Fibroblast of skin of left biceps (primary cell): Measurements from ENCODE around the gene MYBL2.
"Not testable (repeated sequence)": the region's sequence is repeated elsewhere in the genome, so short reads cannot be mapped to it uniquely, and the experiment has no call there.

Experiments used
- DNase-seq, 2 experiments: peaks; one replicate each; pipeline ENCODE4 v3.0.0-alpha.2; 2013; ENCODE audit warnings: low read depth in 2 of 2

The MYBL2 gene

DNA sequence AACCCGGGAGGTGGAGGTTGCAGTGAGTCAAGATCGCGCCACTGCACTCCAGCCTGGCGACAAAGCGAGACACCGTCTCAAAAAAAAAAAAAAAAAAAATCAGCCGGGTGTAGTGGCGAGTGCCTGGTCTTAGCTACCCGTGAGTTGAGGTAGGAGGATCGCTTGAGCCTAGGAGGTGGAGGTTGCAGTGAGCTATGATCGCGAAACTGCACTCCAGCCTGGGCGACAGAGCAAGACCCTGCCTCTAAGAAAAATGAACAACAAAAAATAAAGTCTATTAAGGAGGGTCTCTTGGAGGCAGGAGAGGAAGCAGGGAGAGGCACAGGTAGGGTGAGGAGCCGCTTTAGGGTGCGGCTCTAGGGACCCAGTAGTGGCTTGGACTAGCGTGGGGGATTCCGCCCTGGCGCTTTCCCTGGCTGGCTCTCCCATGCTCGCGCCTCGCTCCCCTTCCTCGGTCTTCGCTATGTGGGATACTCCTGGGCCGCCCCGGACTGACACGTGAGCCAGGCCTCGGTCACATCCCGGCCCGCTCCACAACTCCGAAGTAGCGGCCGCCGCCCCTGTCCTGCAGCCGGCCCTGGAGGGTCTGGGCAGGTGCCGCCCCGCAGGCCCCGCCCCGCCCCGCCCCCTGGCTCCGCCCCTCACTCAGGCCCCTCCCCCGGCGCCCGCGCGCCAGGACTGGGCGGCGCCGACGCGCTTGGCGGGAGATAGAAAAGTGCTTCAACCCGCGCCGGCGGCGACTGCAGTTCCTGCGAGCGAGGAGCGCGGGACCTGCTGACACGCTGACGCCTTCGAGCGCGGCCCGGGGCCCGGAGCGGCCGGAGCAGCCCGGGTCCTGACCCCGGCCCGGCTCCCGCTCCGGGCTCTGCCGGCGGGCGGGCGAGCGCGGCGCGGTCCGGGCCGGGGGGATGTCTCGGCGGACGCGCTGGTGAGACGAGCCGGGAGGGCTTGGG is at the start of gene MYBL2:
TSS of gene MYBL2 (plus strand) at position 739 of the 953 bp plus-strand sequence. CDS start at position 909, 170 bp downstream.
- DNase-seq: no peak

DNA sequence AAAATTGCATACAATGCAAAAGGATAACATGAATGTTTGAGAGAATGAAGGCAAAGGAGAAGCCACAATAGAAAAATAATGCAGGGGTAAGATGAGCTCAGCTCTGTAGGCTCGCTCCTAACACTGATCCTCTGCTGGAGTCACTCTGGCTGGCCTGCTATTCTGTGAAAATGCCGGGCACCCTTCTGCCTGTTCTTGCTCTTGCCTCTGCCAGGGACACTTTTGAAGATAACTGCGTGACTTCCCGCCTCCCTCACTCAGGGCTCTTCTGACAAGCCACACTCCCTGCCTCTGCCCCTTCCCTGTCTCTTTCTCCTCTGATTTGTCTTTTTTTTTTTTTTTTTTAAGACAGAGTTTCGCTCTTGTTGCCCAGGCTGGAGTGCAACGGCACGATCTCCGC is 35.3 kb upstream of the MYBL2 start:
- DNase-seq: no peak

GRCh38 chr20:43636429-43636828 is 30.5 kb upstream of the MYBL2 start:
- DNase-seq: no peak

DNA sequence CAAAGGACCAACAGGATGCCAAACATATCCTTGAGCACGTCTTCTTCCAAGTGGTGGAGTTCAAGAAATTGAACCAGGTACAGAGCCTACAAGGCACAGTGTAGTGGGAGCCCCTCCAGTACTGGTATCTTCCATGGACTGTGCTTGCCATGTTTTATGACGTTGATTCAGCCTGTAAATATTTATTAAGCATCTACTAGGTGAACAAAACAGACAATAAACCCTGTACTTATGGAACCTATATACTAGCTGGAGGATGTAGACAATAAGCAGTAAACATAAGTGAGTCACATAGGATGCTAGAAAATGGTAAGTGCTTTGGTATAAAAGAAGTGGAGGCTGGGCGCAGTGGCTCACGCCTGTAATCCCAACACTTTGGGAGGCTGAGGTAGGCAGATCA is 24.4 kb upstream of the MYBL2 start:
- DNase-seq: no peak

DNA sequence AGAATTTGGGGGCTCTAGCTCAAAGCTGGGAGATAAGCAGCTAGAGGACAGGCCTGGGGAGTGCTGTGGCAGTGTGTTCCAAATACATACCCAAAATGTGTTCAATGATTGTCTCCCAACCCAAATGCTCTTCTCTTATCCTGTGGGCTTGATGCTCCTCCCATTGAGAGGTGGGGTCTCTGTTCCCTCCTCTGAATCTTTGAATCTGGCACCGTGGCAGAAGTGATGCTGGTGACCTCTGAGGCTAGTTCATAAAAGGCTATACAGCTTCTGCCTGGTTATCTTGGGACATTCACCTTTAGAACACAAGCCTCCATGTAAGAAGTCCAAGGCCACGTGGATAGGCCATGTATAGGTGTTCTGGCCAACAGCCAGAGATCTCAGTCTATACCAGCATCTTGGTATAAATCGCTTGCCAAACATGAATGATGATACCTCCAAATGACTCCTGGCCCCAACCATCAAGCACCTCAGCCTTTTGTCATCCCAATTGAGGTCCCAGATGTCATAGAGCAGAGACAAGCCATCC is 15.9 kb upstream of the MYBL2 start:
- no peak for DNase-seq

DNA sequence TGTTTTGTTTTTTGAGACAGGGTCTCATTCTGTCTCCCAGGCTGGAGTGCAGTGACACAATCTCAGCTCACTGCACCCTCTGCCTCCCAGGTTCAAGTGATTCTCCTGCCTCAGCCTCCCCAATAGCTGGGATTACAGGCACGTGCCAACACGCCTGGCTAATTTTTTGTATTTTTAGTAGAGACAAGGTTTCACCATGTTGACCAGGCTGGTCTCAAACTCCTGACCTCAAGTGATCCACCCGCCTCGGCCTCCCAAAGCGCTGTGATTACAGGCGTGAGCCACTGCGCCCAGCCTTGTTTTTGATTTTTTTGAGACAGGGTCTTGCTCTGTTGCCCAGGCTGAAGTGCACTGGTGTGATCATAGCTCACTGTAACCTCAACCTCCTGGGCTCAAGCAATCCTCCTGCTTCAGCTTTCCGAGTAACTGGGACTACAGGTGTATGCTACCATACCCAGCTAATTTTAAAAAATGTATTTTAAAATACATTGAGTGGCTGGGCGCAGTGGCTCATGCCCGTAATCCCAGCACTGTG is 15.2 kb upstream of the MYBL2 start:
- not testable (repeated sequence) for DNase-seq

DNA sequence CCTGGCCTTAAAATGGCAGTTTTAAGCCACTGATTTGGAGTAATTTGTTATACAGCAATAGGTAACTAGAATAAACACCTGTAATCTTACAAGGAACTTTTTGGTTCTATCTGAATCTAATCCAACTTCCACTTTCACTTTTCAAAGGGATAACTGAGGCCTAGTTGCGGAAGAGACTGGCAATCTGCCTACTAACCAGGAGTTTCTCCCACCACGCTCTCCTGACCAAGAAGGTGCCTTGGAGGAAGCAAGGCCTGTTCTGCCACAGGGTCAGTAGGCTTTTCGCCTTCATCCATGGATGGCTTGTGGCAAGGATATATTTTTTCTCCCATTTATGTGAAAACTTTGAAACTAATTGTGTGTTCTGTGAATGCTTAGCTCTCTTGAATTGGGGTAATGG is 12.9 kb upstream of the MYBL2 start:
- DNase-seq: no peak

DNA sequence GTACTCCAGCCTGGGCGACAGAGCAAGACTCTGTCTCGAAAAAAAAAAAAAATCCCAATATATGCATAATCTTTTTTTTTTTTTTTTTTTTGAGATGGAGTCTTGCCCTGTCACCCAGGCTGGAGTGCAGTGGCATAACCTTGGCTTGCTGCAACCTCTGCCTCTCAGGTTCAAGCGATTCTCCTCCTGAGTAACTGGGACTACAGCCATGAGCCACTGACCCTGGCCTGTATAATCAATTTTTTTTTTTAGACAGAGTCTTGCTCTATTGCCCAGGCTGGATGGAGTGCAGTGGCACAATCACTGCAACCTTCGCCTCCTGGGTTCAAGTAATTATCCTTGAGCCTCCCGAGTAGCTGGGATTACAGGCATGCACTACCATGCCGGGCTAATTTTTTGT is 11.7 kb upstream of the MYBL2 start:
- not testable (repeated sequence) for DNase-seq

DNA sequence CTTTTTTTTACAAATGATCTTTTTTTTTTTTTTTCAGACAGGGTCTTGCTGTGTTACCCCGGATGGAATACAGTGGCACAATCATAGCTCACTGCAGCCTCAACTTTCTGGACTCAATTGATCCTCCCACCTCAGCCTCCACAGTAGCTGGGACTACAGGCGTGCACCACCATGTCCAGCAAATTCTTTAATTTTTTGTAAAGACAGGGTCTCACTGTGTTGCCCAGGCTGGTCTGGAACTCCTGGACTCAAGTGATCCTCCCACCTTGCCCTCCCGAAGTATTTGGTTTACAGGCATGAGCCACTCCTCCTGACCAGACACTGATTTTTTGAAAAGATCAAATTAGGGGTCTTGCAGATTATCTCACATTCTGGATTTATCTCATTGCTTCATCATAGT is 11.0 kb upstream of the MYBL2 start:
- DNase-seq: no peak

GRCh38 chr20:43658069-43658722 is 8.7 kb upstream of the MYBL2 start:
- no peak for DNase-seq

- no peak for DNase-seq
These were observed 8.0 kb upstream of the MYBL2 start for GRCh38 chr20:43658723-43659419.

DNA sequence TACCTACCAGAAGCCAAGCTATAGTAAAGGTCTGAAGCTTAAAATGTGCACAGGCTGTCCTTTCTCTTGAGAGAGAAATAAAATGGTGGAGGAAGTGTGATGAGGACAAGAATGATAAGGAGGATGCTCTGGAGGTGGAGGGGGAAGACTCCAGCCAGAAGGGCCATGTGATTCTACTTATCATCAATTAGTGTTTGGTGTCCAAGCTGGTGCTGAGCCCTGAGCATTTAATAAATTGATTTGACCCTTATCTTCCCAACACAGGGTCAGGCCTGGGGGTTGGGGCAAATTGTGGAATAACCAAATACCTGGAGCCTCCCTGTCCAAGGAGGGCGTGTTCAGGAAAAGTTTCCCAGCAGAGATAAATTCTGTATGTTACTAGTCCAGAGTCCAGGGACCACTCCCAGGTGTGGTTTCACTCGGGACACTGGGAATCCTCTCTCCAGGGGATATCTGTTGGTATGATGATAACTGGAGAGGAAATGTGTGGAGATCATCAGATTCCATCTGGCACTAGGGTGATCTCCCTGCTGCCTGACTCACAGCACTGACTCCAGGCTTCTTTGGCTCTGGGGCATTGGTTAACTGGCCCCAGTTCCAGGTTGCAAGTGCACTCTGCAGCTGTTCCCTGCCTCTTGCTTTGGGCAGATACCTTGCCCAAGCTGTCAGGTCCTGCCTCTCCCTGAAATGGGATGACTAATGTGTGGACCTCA is 3.8 kb upstream of the MYBL2 start:
- no peak for DNase-seq

DNA sequence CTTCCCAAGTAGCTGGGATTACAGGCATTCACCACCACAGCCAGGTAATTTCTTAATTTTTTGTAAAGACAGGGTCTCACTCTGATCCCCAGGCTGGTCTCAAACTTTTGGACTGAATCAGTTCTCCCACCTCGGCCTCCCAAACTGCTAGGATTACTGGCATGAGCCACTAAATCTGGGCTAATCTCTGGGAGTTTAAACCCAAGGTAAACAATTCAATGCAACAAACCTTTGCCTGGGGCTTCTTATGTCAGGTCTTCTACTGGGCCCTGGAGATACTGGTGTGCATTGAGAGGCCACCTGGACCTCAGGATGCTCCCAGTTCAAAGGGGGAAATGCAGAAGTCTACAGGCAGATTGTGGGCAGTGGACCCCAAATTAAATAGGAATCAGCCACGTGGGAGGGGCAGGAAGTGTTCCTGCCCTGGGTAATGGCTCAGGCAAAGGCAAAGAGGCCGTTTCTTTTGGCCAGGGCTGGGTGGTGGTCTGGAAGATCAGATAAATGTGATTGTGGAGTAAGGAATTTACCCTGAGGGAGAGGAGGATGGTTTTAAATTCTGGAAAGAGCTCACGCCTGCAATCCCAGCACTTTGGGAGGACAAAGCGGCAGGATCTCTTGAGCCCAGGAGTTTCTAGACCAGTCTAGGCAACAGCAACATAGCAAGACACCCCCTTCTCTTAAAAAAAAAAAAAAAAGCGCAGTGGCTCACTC is 1.3 kb upstream of the MYBL2 start:
- DNase-seq: no peak

- DNase-seq: no peak
These were observed 623 bp downstream of the MYBL2 start for GRCh38 chr20:43667341-43668132.

- no peak for DNase-seq
These were observed 2.4 kb downstream of the MYBL2 start for GRCh38 chr20:43669332-43669731.

DNA sequence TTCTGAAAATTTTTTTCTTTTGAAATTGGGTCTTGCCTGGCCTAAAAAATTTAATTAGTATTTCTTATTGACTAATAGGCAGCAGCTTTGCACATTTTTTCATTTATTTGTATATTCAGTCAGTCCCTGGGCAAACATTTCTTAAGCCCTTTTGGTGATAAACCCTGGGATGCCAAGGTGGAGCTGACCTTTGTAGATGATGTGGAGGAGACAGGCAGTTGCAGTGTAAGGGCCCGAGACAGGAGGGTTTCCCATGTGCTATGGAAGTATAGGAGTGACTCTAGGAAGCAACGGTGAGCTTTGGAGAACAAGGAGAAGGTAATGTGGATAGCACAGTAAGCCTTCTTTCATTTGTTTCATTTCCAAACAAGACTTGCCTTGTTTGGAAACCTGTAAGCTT is 3.5 kb downstream of the MYBL2 start:
- DNase-seq: no peak

DNA sequence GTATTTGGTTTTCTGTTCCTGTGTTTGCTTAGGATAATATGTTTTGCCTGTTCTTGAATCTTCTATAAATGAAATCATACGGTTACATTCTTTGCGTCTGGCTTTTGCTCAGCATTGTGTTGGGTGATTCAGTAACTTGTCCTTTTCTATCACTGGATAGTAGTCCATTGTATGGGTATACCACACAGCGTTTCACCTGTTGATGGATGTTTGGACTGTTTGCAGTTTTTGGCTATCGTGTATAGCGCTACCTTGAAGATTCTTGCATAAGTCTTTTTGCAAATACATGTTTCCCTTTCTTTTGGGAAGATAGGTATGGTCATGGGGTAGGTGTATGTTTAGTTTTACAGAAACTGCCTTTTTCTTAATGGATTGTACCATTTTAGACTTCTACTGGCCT is 9.5 kb downstream of the MYBL2 start:
- DNase-seq: no peak

DNA sequence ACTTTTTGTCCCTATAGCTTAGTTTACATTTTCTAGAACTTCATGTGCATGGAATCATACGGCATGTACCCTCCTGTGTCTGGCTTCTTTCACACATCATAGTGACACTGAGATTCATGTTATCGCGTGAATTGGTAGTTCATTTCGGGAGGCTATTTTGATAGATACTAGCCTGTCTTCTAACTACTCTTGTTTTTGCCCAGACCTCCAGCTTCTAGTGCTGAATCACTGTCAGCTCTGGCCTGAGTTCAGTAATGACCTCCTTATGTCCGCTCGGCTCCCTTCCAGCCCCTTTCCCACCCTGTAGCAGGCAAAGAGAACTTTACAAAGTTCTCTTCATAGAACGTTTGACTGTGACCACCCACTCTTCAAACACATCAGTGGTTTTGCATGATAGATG is 14.1 kb downstream of the MYBL2 start:
- no peak for DNase-seq

DNA sequence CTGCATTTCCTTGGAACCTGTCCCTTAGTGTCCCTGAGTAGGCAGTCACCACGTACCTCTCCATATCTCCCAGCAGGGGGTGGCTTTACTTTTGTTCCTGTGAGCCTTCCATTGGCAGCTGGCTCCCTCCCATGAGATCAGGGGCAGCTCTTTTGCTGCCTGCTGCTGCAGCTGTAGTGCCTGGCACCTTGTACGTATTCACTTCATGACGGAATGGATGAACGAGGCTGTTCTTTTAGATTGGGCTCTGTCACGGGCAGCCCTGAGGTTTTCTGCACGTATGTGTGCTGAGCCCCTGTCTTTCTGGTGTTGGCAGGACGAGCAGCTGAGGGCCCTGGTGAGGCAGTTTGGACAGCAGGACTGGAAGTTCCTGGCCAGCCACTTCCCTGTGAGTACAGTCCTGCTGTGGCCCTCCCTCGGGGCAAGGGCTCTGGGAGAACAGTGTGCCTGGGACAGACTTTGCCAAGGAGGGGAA is 14.6 kb downstream of the MYBL2 start:
- no peak for DNase-seq

- DNase-seq: no peak
These were observed 15.1 kb downstream of the MYBL2 start for GRCh38 chr20:43681991-43682410.
